ENCODE results near the gene CELF5.
A peak's percentile ranks its signal among the peaks of the same experiment; 100 is the strongest.
"Not testable (repeated sequence)": the region's sequence is repeated elsewhere in the genome, so short reads cannot be mapped to it uniquely, and the experiment has no call there.

The CELF5 gene

DNA sequence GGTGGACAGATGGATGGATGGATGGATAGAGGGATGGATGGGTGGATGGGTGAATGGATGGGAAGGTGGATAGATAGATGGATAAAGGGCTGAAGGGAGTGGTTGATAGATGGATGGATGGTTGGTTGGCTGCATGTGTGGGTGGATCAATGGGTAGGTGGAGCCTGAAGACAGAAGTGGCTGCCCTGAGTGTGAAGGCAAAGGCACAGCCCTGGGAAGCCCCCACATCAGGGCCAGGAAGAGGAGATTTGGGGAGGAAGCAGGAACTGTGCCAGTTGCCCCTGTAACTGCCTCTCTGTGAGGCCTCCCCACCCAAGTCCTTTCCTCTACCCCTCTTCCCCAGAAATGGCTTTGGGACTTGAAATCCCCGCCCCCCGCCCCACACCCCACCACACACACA lies 98.6 kb downstream of the CELF5 start:
- in situ Hi-C loops (cut with HindIII; ENCODE audit: low pct_unique_long_range_greater_than_20kb, low sequenced_read_pairs): no loop called here
- TF ChIP-seq JUND (IDR thresholded peaks at IDR 0.05; ENCODE audit: low read depth): no peak

DNA sequence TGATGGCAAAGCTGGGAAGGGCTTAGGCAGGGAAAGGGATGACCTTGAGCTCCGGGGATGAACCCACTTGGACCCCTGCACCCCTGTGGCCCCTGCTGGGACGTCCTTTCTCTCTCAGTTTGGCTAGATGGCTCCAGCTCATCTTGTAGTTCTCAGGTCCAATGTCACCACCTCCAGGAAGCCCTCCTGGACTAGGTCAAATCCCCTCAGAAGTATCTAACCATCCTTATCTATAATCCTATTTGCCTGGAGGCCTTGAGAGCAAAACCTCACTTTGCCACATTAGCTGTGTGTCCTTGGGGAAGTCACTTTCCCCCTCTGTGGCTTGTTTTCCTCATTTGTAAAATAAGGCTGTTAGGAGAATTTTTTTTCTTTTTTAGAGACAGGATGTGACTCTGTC lies 99.2 kb downstream of the CELF5 start:
- DNase-seq (ENCODE audit: low read depth in 1 of 2, low spot score in 1 of 2): no peak
- no peak for TF ChIP-seq JUND (IDR thresholded peaks at IDR 0.05; ENCODE audit: low read depth)
- in situ Hi-C loops (cut with HindIII; ENCODE audit: low pct_unique_long_range_greater_than_20kb, low sequenced_read_pairs): no loop called here

More for the DNA sequence above, 98.6 kb downstream of the CELF5 start:
- DNase-seq (ENCODE audit: low read depth in 1 of 2, low spot score in 1 of 2): no peak

DNA sequence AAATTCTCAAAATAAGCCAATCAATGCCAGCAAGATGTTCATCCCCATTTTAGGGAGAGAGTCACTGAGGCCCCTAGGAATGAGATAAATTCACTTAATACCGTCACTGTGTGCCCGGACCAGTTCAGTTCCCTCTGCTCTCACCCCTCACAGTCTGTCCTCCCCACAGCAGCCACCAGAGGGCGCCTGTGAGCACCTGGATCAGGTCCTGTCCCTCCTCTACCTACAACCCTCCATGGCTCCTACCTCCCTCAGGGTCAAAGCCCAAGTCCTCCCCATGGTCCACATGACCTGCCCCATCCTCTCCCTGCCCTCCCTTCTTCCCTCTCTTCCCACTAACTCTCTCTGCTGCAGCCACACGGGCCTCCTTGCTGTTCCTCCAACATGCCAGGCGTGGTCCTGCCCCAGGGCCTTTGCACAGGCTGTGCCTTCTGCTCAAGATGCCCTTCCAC lies 100.0 kb downstream of the CELF5 start:
- DNase-seq (ENCODE audit: low read depth in 1 of 2, low spot score in 1 of 2): peak in 1 of 2 experiments; percentile 64
- no peak for TF ChIP-seq JUND (IDR thresholded peaks at IDR 0.05; ENCODE audit: low read depth)
- in situ Hi-C loops (cut with HindIII; ENCODE audit: low pct_unique_long_range_greater_than_20kb, low sequenced_read_pairs): no loop called here

DNA sequence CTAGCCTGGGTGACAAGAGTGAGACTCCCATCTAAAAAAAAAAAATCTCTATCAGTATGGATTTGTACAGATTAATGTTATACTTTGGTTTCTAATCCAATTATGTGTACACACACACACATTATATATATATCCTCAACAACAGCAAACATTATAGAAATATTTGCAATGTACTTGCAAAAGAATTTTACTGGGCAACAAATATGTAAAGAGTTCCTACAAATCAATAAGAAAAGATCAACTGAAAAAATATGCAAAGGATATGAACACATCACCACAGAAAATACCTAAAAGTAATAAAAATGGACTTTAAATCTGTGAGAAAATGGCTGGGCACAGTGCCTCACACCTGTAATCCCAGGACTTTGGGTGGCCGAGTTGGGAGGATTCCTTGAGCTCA lies 101.0 kb downstream of the CELF5 start:
- no peak for DNase-seq (ENCODE audit: low read depth in 1 of 2, low spot score in 1 of 2)
- no peak for TF ChIP-seq JUND (IDR thresholded peaks at IDR 0.05; ENCODE audit: low read depth)
- in situ Hi-C loops (cut with HindIII; ENCODE audit: low pct_unique_long_range_greater_than_20kb, low sequenced_read_pairs): no loop called here

DNA sequence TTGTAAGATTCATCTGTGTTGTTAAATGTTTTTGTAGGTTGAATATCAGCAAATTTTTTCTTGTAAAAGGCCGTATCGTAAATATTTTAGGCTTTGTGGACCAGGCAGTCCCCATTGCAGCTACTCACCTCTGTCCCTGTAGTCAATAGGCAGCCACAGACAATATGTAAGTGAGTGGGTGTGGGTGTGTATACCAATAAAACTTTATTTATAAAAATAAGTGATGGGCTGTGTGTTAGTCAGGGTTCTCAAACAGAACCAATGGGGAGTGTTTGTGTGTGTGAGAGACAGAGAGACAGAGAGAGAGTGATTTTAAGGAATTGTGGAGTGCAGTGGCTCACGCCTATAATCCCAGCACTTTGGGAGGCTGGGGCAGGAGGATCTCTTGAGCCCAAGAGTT lies 104.3 kb downstream of the CELF5 start:
- TF ChIP-seq JUND (IDR thresholded peaks at IDR 0.05; ENCODE audit: low read depth): no peak
- in situ Hi-C loops (cut with HindIII; ENCODE audit: low pct_unique_long_range_greater_than_20kb, low sequenced_read_pairs): no loop called here
- no peak for DNase-seq (ENCODE audit: low read depth in 1 of 2, low spot score in 1 of 2)

DNA sequence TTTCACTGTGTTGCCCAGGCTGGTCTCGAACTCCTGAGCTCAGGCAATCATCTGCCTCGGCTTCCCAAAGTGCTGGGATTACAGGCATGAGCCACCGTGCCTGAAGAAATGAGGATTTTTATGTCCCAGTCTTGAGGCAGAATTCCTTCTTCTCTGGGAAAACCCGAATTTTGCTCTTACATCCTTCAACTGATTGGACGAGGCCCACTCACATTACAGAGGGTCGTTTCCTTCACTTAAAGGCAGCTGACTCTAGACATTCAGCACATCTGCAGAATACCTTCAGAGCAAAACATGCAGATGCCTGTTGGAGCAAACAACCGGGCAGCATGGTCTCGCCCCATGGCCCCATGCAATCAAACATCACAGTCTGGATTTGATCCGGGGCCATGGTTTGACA lies 105.6 kb downstream of the CELF5 start:
- in situ Hi-C loops (cut with HindIII; ENCODE audit: low pct_unique_long_range_greater_than_20kb, low sequenced_read_pairs): no loop called here
- DNase-seq (ENCODE audit: low read depth in 1 of 2, low spot score in 1 of 2): no peak
- TF ChIP-seq JUND (IDR thresholded peaks at IDR 0.05; ENCODE audit: low read depth): no peak

DNA sequence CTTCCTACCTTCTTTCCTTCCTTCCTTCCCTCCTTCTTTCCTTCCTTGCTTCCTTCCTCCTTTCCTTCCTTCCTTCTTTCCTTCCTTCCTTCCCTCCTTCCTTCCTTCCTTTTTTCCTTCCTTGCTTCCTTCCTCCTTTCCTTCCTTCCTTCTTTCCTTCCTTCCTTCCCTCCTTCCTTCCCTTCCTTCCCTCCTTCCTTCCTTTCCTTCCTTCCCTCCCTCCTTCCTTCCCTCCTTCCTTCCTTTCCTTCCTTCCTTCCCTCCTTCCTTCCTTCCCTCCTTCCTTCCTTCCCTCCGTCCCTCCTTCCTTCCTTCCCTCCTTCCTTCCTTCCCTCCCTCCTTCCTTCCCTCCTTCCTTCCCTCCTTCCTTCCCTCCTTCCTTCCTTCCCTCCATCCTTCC lies 107.8 kb downstream of the CELF5 start:
- in situ Hi-C loops (cut with HindIII; ENCODE audit: low pct_unique_long_range_greater_than_20kb, low sequenced_read_pairs): not testable (repeated sequence)

DNA sequence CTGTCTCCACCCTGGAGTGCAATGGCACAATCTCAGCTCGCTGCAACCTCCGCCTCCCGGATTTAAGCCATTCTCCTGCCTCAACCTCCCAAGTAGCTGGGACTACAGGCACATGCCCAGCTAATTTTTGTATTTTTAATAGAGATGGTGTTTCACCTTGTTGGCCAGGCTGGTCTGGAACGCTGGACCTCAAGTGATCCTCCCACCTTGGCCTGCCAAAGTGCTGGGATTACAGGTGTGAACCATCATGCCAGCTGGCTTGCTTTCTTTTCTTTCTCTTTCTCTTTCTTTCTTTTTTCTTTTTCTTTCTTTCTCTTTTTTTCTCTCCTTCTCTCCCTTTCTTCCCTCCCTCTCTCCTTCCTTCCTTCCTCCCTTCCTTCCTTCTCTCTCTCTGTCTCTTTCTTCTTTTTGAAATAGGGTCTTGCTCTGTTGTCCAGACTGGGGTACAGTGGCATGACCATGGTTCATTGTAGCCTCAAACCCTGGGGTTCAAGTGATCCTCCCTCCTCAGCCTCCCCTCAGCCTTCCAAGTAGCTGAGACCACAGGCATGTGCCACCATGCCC lies 108.6 kb downstream of the CELF5 start:
- in situ Hi-C loops (cut with HindIII; ENCODE audit: low pct_unique_long_range_greater_than_20kb, low sequenced_read_pairs): no loop called here
- DNase-seq (ENCODE audit: low read depth in 1 of 2, low spot score in 1 of 2): no peak
- no peak for TF ChIP-seq JUND (IDR thresholded peaks at IDR 0.05; ENCODE audit: low read depth)

More for the DNA sequence above, 107.8 kb downstream of the CELF5 start:
- not testable (repeated sequence) for DNase-seq (ENCODE audit: low read depth in 1 of 2, low spot score in 1 of 2)

DNA sequence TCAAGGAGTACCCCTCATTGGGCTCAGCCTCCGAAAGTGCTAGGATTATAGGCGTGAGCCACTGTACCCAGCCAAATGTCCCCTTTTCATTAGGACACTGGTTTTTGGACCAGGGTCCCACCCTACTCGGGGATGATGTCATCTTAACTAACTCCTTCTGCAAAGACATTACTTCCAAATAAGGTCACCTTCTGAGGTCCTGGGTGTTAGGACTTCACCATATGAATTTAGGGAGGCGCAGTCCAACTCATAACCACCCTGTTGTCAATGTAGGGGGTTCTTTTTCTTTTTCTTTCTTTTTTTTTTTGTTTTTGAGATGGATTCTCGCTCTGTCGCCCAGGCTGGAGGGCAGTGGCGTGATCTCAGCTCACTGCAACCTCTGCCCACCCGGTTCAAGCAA lies 109.2 kb downstream of the CELF5 start:
- no peak for TF ChIP-seq JUND (IDR thresholded peaks at IDR 0.05; ENCODE audit: low read depth)
- in situ Hi-C loops (cut with HindIII; ENCODE audit: low pct_unique_long_range_greater_than_20kb, low sequenced_read_pairs): no loop called here

DNA sequence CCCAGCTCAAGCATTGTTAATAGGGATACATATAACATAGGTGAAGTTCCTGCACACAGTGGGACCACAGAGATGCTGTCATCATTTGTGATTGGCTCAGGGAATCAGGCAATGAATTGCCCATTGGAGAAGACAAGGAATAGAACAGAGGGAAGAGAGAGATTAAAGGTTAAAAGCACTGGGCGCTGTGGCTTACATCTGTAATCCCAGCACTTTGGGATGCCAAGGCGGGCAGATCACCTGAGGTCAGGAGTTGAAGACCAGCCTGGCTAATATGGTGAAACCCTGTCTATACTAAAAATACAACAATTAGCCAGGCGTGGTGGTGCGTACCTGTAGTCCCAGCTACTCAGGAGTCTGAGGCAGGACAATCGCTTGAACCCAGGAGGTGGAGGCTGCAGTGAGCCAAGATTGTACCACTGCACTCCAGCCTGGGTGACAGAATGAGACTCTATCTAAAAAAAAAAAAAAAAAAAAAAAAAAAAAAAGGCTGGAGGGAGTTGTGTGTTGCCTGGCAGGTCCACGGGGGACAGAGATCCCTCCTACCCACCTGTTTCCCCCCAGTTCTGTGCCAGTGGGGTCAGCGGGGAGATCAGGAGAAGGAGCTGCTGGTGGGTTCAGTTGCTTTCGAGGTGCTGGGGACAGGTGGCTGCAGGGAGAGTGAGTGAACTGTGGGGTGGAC lies 110.4 kb downstream of the CELF5 start:
- DNase-seq (ENCODE audit: low read depth in 1 of 2, low spot score in 1 of 2); in situ Hi-C loops (cut with HindIII; ENCODE audit: low pct_unique_long_range_greater_than_20kb, low sequenced_read_pairs): not testable (repeated sequence)

More for the DNA sequence above, 109.2 kb downstream of the CELF5 start:
- DNase-seq (ENCODE audit: low read depth in 1 of 2, low spot score in 1 of 2): no peak

DNA sequence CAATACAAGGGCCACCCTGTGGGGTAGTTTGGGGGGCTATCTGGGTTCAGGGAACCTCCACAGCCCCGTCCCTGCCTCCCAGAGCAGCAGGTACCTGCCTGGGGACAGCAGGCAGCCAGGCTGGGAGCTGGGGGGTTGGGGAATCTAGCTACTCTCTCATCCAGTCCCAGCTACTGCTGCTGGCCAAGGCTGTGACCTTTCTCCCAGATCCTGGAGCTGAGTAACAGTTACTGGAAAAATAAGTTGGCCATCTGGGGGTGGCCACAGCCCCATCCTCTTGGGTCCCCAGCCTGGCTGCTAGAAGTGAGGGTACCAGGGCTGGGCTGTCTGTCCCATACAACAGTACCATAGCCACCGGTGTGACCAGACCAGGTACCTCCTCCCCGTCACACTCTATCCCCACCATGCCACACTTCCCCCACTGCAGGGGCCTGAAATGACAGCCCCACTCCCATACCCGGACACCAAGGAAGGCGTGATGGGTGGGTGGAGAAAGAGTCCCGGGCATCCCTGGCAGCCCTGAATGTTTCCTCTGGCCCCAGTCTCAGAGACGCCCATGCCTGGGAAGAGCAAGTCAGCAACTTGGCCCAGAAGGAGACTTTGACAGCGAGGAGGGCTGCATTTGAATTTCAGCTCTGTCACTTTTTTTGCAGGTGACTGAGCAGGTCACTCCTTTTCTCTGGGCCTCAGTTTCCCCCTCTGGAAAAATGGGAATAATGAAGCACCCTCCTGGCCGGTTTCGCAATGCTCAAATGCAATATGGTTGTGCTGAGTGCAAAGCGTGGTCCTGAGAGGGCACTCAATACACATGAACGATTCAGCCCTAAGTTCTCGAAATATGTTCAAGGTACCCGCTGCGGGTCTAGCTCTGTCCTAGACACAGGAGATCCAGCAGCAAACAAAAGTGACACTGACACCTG lies 111.2 kb downstream of the CELF5 start:
- in situ Hi-C loops (cut with HindIII; ENCODE audit: low pct_unique_long_range_greater_than_20kb, low sequenced_read_pairs): no loop called here
- DNase-seq (ENCODE audit: low read depth in 1 of 2, low spot score in 1 of 2): no peak
- TF ChIP-seq JUND (IDR thresholded peaks at IDR 0.05; ENCODE audit: low read depth): no peak

DNA sequence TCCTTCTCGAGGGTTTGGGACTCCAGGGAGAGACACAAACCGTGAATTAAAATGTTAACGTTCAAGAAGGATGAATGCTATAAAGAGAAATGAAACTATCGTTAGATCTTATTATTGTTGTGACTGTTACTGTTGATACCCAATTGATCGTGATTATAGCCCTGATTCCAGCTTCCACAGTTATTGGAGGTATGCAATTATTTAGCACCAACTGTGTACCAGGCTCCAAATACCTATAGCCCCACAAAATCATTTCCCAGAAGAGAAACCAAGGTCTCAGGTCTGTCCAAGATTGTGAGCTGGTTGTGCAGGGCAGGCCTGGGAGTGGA lies 111.9 kb downstream of the CELF5 start:
- TF ChIP-seq JUND (IDR thresholded peaks at IDR 0.05; ENCODE audit: low read depth): no peak
- in situ Hi-C loops (cut with HindIII; ENCODE audit: low pct_unique_long_range_greater_than_20kb, low sequenced_read_pairs): no loop called here
- no peak for DNase-seq (ENCODE audit: low read depth in 1 of 2, low spot score in 1 of 2)

Measured in T47D (cell line).